ENCODE data around the gene C1QL1. TPM values are rescaled to one million over a fixed set of nuclear protein-coding genes. Genes with fewer than 3 reads are reported as not detected.

The C1QL1 gene
- total RNA-seq, 1 experiment from 2014 or later: 1.5 TPM

- CTCF ChIA-PET: interaction anchor here (0.6 to 2.2 kb wide), 18 partner anchors 10 to 225 kb away, joined by 3 to 17 read pairs (median 4); partner anchors contain the start of genes ACBD4, EFTUD2 and KIF18B
- TF ChIP-seq, protein P1, sequence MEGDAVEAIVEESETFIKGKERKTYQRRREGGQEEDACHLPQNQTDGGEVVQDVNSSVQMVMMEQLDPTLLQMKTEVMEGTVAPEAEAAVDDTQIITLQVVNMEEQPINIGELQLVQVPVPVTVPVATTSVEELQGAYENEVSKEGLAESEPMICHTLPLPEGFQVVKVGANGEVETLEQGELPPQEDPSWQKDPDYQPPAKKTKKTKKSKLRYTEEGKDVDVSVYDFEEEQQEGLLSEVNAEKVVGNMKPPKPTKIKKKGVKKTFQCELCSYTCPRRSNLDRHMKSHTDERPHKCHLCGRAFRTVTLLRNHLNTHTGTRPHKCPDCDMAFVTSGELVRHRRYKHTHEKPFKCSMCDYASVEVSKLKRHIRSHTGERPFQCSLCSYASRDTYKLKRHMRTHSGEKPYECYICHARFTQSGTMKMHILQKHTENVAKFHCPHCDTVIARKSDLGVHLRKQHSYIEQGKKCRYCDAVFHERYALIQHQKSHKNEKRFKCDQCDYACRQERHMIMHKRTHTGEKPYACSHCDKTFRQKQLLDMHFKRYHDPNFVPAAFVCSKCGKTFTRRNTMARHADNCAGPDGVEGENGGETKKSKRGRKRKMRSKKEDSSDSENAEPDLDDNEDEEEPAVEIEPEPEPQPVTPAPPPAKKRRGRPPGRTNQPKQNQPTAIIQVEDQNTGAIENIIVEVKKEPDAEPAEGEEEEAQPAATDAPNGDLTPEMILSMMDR (IDR thresholded peaks at IDR 0.05; ENCODE audit: unreplicated experiment): no peak
- DNase-seq: no peak
- no peaks in the 10 kb centered on the region for H3K36me3 Mint-ChIP-seq (ENCODE audit: insufficient read depth, unreplicated experiment)
- no peaks in the 10 kb centered on the region for H3K9me3 Mint-ChIP-seq (ENCODE audit: low read depth, unreplicated experiment)
- BruUV-seq (replicated peaks): no TSS peak
- peaks cover 22% of the 10 kb centered on the region for H3K4me1 Mint-ChIP-seq (ENCODE audit: low read depth, unreplicated experiment)
- intact Hi-C loops (cut with micrococcal nuclease; ENCODE audit: unreplicated experiment): loop anchor here (10.0 kb wide), 1 partner anchor 224 kb away; the partner anchor contains the start of genes ACBD4 and PLCD3
- H3K27ac Mint-ChIP-seq (ENCODE audit: unreplicated experiment): no peak overlapping the region
- no peak overlapping the region for H3K4me3 Mint-ChIP-seq (ENCODE audit: low read depth, unreplicated experiment)
- peaks cover 51% of the 10 kb centered on the region for H3K27me3 Mint-ChIP-seq (ENCODE audit: unreplicated experiment)
Observed at GRCh38 chr17:44910231-44911106, 57.6 kb downstream of the C1QL1 start.

Small RNAs within 50 kb of the gene (microRNA-seq; reads per million reads assigned to microRNA genes)
- 8.8 reads per million, percentile 29 among the genes with 10 or more reads in this experiment for gene MIR6783

Other genes starting within 250 kb of the C1QL1 start
- 0.57 and 1.2 TPM in 2 replicates for gene ADAM11, start 209.3 kb downstream of the C1QL1 start, total RNA-seq (2022)
- gene GJC1, start 138.0 kb downstream of the C1QL1 start, total RNA-seq (2022): 75.9 and 114 TPM in 2 replicates
- not detected in 2 replicates for gene HIGD1B, start 120.4 kb downstream of the C1QL1 start, total RNA-seq (2022)
- gene EFTUD2, start 68.9 kb downstream of the C1QL1 start, total RNA-seq (2022): 197 and 202 TPM in 2 replicates
- not detected in 2 replicates for gene GFAP, start 52.8 kb downstream of the C1QL1 start, total RNA-seq (2022)
- 72.8 and 84.6 TPM in 2 replicates for gene KIF18B, start 20.5 kb downstream of the C1QL1 start, total RNA-seq (2022)
- gene DCAKD, start 83.3 kb upstream of the C1QL1 start, total RNA-seq (2022): 20.5 and 21.7 TPM in 2 replicates
- gene NMT1, start 93.0 kb upstream of the C1QL1 start, total RNA-seq (2022): 185 and 216 TPM in 2 replicates
- 34.4 and 64.3 TPM in 2 replicates for gene PLCD3, start 164.2 kb upstream of the C1QL1 start, total RNA-seq (2022)
- gene ACBD4, start 167.4 kb upstream of the C1QL1 start, total RNA-seq (2022): 21.8 and 23.2 TPM in 2 replicates
- 57.2 and 64.7 TPM in 2 replicates for gene HEXIM1, start 180.2 kb upstream of the C1QL1 start, total RNA-seq (2022)
- 16.3 and 17.1 TPM in 2 replicates for gene HEXIM2, start 193.6 kb upstream of the C1QL1 start, total RNA-seq (2022)